H1 (cell line): ENCODE data around the gene TOP2B. TPM values are rescaled to one million over a fixed set of nuclear protein-coding genes. Genes with fewer than 3 reads are reported as not detected.

Source experiments
- CTCF ChIA-PET: fragments of 300-600 bp; sonication (Branson Sonifier 250); formaldehyde crosslinking; loops from one replicate; lab custom pipeline; 2021; ENCODE audit not compliant: partially characterized antibody; lab: Charles Lee
- POLR2A ChIA-PET: fragments of 300-600 bp; sonication (Branson Sonifier 250); formaldehyde crosslinking; loops from one replicate; lab custom pipeline; 2021; ENCODE audit warnings: inconsistent platforms; ENCODE audit not compliant: partially characterized antibody; lab: Charles Lee
- DNase-seq, 2 experiments: peaks; one replicate each; pipeline versions ENCODE4 v3.0.0 to v3.0.0-alpha.2; 2010 to 2022; ENCODE audit warnings: low spot score in 2 of 2, low read depth in 1 of 2, mixed read lengths in 1 of 2
- FAIRE-seq: peaks from 2 replicates; lab custom pipeline; 2011; peaks lifted over from hg19 to GRCh38; lab: Jason Lieb, UNC
- H2AFZ ChIP-seq: 2 replicates; pipeline ENCODE4 v1.8.1; 2012; ENCODE audit warnings: low read length, inconsistent platforms
- H2AK5ac ChIP-seq: 2 replicates; pipeline ENCODE4 v1.6.1; 2013; ENCODE audit warnings: low read depth, low read length
- H2BK120ac ChIP-seq: replicated peaks from 2 replicates; pipeline ENCODE3; 2013; ENCODE audit warnings: low read depth, low read length, inconsistent platforms
- H2BK12ac ChIP-seq: 2 replicates; pipeline ENCODE4 v1.6.1; 2013; ENCODE audit warnings: low read depth, low read length
- H2BK15ac ChIP-seq: 2 replicates; pipeline ENCODE4 v1.6.1; 2013; ENCODE audit warnings: low read length
- H2BK20ac ChIP-seq: 2 replicates; pipeline ENCODE4 v1.6.1; 2013; ENCODE audit warnings: low read length
- H2BK5ac ChIP-seq: 2 replicates; pipeline ENCODE4 v1.6.1; 2013; ENCODE audit warnings: low read depth, low read length
- H3K14ac ChIP-seq: 2 replicates; pipeline ENCODE4 v1.6.1; 2013; ENCODE audit warnings: inconsistent platforms; ENCODE audit not compliant: insufficient read length
- H3K18ac ChIP-seq: 2 replicates; pipeline ENCODE4 v1.6.1; 2013; ENCODE audit warnings: low read length; ENCODE audit errors: extremely low read depth
- H3K23ac ChIP-seq: 2 replicates; pipeline ENCODE4 v1.6.1; 2013; ENCODE audit warnings: inconsistent platforms; ENCODE audit not compliant: insufficient read length
- H3K23me2 ChIP-seq: 2 replicates; pipeline ENCODE4 v1.6.1; 2013; ENCODE audit warnings: low read depth, low read length
- H3K27ac ChIP-seq: 2 replicates; pipeline ENCODE4 v1.6.1; 2011; ENCODE audit warnings: low read depth, low read length, inconsistent platforms
- H3K27me3 ChIP-seq, 4 experiments: replicated peaks in 1 of 4; 1 replicate in 1 of 4; 2 replicates in 3 of 4; pipeline versions ENCODE4 v1.6.1 to v1.8.1; 2011 to 2013; ENCODE audit warnings: low read length in 3 of 4, mild to moderate bottlenecking in 3 of 4, inconsistent platforms in 2 of 4, mixed read lengths in 2 of 4, moderate library complexity in 1 of 4; ENCODE audit not compliant: control insufficient read depth in 3 of 4, insufficient read depth in 3 of 4; ENCODE audit errors: extremely low read depth in 1 of 4
- H3K36me3 ChIP-seq, 4 experiments: 2 replicates each; pipeline versions ENCODE4 v1.6.1 to v1.8.1; 2011 to 2013; ENCODE audit warnings: mild to moderate bottlenecking in 4 of 4, low read length in 3 of 4, moderate library complexity in 2 of 4, control low read depth in 1 of 4, inconsistent platforms in 1 of 4; ENCODE audit not compliant: insufficient read depth in 4 of 4, control insufficient read depth in 2 of 4
- H3K4ac ChIP-seq: replicated peaks from 2 replicates; pipeline ENCODE3; 2013; ENCODE audit warnings: low read length, low read depth, mixed read lengths, inconsistent platforms; ENCODE audit not compliant: insufficient read length
- H3K4me1 ChIP-seq, 4 experiments: replicated peaks in 1 of 4; 1 replicate in 1 of 4; 2 replicates in 3 of 4; pipeline versions ENCODE4 v1.6.1 to v1.8.1; 2011 to 2013; ENCODE audit warnings: low read length in 3 of 4, inconsistent platforms in 2 of 4, mixed read lengths in 1 of 4; ENCODE audit not compliant: insufficient read depth in 4 of 4, control insufficient read depth in 3 of 4
- H3K4me2 ChIP-seq, 2 experiments: 2 replicates each; pipeline versions ENCODE4 v1.6.1 to v1.8.1; 2011 to 2013; ENCODE audit warnings: low read depth in 2 of 2, low read length in 2 of 2, control low read depth in 1 of 2, inconsistent platforms in 1 of 2, mild to moderate bottlenecking in 1 of 2; ENCODE audit not compliant: insufficient read depth in 1 of 2
- H3K4me3 ChIP-seq, 4 experiments: fragments of 200-600, 300-600 bp in 1 of 4; sonication (generic), shearing (Covaris generic), sonication (Bioruptor Twin) in 1 of 4; 2 replicates each; pipeline versions ENCODE4 v1.5.1 to v1.8.1; 2011 to 2016; ENCODE audit warnings: low read length in 4 of 4, low read depth in 3 of 4, control low read depth in 2 of 4, inconsistent platforms in 2 of 4, mild to moderate bottlenecking in 2 of 4, mixed read lengths in 1 of 4, moderate library complexity in 1 of 4; ENCODE audit not compliant: insufficient read depth in 2 of 4; ENCODE audit errors: extremely low read depth in 1 of 4
- H3K56ac ChIP-seq: replicated peaks from 2 replicates; pipeline ENCODE3; 2013; ENCODE audit warnings: low read depth, mild to moderate bottlenecking, mixed read lengths, low read length, inconsistent platforms; ENCODE audit not compliant: insufficient read length
- H3K79me1 ChIP-seq: 2 replicates; pipeline ENCODE4 v1.6.1; 2013; ENCODE audit warnings: low read depth, low read length, control low read depth
- H3K79me2 ChIP-seq, 2 experiments: 2 replicates each; pipeline versions ENCODE4 v1.6.1 to v1.8.1; 2012 to 2013; ENCODE audit warnings: low read length in 2 of 2, mild to moderate bottlenecking in 2 of 2, inconsistent platforms in 1 of 2; ENCODE audit not compliant: insufficient read depth in 2 of 2, control insufficient read depth in 1 of 2
- H3K9ac ChIP-seq, 4 experiments: replicated peaks in 1 of 4; 1 replicate in 1 of 4; 2 replicates in 3 of 4; pipeline versions ENCODE4 v1.6.1 to v1.8.1; 2011 to 2013; ENCODE audit warnings: low read depth in 3 of 4, low read length in 3 of 4, control low read depth in 2 of 4, mild to moderate bottlenecking in 2 of 4, moderate library complexity in 2 of 4, inconsistent platforms in 1 of 4; ENCODE audit errors: extremely low read depth in 1 of 4
- H3K9me3 ChIP-seq, 2 experiments: 2 replicates each; pipeline versions ENCODE4 v1.6.1 to v1.8.1; 2012 to 2013; ENCODE audit warnings: mild to moderate bottlenecking in 2 of 2, moderate library complexity in 2 of 2, control low read depth in 1 of 2, inconsistent platforms in 1 of 2, low read depth in 1 of 2, low read length in 1 of 2, mixed read lengths in 1 of 2; ENCODE audit not compliant: insufficient read depth in 2 of 2
- H4K20me1 ChIP-seq, 2 experiments: replicated peaks in 1 of 2; 2 replicates each; pipeline versions ENCODE3 to v1.8.1; 2011 to 2013; ENCODE audit warnings: inconsistent platforms in 2 of 2, low read length in 2 of 2, mild to moderate bottlenecking in 1 of 2; ENCODE audit not compliant: insufficient read depth in 2 of 2, control insufficient read depth in 1 of 2
- H4K5ac ChIP-seq: 2 replicates; pipeline ENCODE4 v1.6.1; 2013; ENCODE audit warnings: low read length, low read depth, mixed read lengths, inconsistent platforms; ENCODE audit not compliant: insufficient read length
- H4K8ac ChIP-seq: 2 replicates; pipeline ENCODE4 v1.8.0; 2013; ENCODE audit warnings: mild to moderate bottlenecking, moderate library complexity, low read length, inconsistent platforms; ENCODE audit not compliant: insufficient read depth; ENCODE audit errors: extremely low read depth
- H4K91ac ChIP-seq: replicated peaks from 2 replicates; pipeline ENCODE3; 2013; ENCODE audit warnings: low read length, mixed read lengths, inconsistent platforms; ENCODE audit not compliant: insufficient read length
- ASH2L ChIP-seq: fragments of 200-600, 300-600 bp; sonication (generic); IDR thresholded peaks from one replicate; pipeline ENCODE4 v1.7.1; 2017; ENCODE audit warnings: low read length
- BRCA1 ChIP-seq: IDR thresholded peaks from 2 replicates; pipeline ENCODE4 v1.6.1; 2012; ENCODE audit warnings: low read depth, low read length, improper control_type of control experiment
- CBX5 ChIP-seq: fragments of 300-800, 300-1000 bp; sonication (generic); IDR thresholded peaks from 2 replicates; pipeline ENCODE4 v1.7.1; 2016; ENCODE audit warnings: antibody characterized with exemption, low read length, low read depth
- CHD2 ChIP-seq: IDR thresholded peaks from 2 replicates; pipeline ENCODE4 v1.6.1; 2012; ENCODE audit warnings: low read length, improper control_type of control experiment
- HDAC6 ChIP-seq: IDR thresholded peaks from one replicate; pipeline ENCODE4 v1.7.1; 2012; ENCODE audit warnings: low read depth, mild to moderate bottlenecking, inconsistent platforms, low read length, moderate library complexity
- JUND ChIP-seq: IDR thresholded peaks from 2 replicates; pipeline ENCODE4 v1.6.1; 2011; ENCODE audit warnings: mild to moderate bottlenecking, improper control_type of control experiment, low read length
- POU5F1 ChIP-seq: IDR thresholded peaks from 2 replicates; pipeline ENCODE4 v1.6.1; 2011; ENCODE audit warnings: low read depth, mild to moderate bottlenecking, low read length, moderate library complexity
- RXRA ChIP-seq: IDR thresholded peaks from 2 replicates; pipeline ENCODE4 v1.6.1; 2011; ENCODE audit warnings: low read depth, mild to moderate bottlenecking, low read length, moderate library complexity; ENCODE audit not compliant: insufficient read depth
- SIN3A ChIP-seq, 2 experiments: IDR thresholded peaks in 1 of 2; conservative IDR thresholded peaks in 1 of 2; 2 replicates each; pipeline ENCODE4 v1.6.1; 2011 to 2012; ENCODE audit warnings: low read length in 2 of 2, improper control_type of control experiment in 1 of 2, low read depth in 1 of 2, mild to moderate bottlenecking in 1 of 2
- SRF ChIP-seq: IDR thresholded peaks from 2 replicates; pipeline ENCODE4 v1.6.1; 2011; ENCODE audit warnings: mild to moderate bottlenecking, low read depth, low read length, moderate library complexity
- TEAD4 ChIP-seq: IDR thresholded peaks from 2 replicates; pipeline ENCODE4 v1.6.1; 2012; ENCODE audit warnings: low read depth, low read length, inconsistent platforms, mixed read lengths
- YY1 ChIP-seq: IDR thresholded peaks from 2 replicates; pipeline ENCODE4 v1.6.1; 2011; ENCODE audit warnings: low read depth, mild to moderate bottlenecking, low read length
- WGBS, 2 experiments: shearing (Covaris generic) in 1 of 2; methylation state at CpG; one replicate each; pipeline versions ENCODE4 v1.1.6 to v1.1.7; 2013 to 2015; ENCODE audit warnings: low lambda C conversion rate in 2 of 2, mixed read lengths in 2 of 2, inconsistent platforms in 1 of 2, low coverage in 1 of 2, missing lambda C conversion rate in 1 of 2; ENCODE audit not compliant: insufficient replicate concordance in 2 of 2, insufficient coverage in 1 of 2, insufficient read length in 1 of 2; ENCODE audit errors: extremely low coverage in 1 of 2, missing lambda C conversion rate in 1 of 2; 5-methylcytosine and 5-hydroxymethylcytosine counted together
- polyA plus RNA-seq, 7 experiments: library from polyadenylated mRNA; depleted of rRNA in 3 of 7; stranded (reverse) in 5 of 7; unstranded in 2 of 7; fragments of >200 nt in 5 of 7; fragments of 200-250 nt in 2 of 7; gene quantifications; 1 replicate in 5 of 7; 2 replicates in 1 of 7; 4 replicates in 1 of 7; pipeline versions ENCODE4 v1.2.1 to v1.2.3, GENCODE V29; 2011 to 2013; ENCODE audit warnings: missing spikeins in 2 of 7, mixed read lengths in 2 of 7
- total RNA-seq: library from RNA; stranded (reverse); fragmentation: NEBNext Ultra II Directional; extraction: Animal tissue kit (Norgen Biotek cat#: 25700); gene quantifications from 2 replicates; pipeline ENCODE4 v1.2.1, GENCODE V29; 2021

The TOP2B gene
- total and polyA plus RNA-seq, 2 of the 8 experiments (the other 6 are each of a cell fraction or from before 2014, with no cell fraction given) = 34.9 to 206 TPM

- Histone ChIP-seq H3K27ac (no peak overlapping the region), H3K23me2 (no peaks in the 10 kb centered on the region), H2BK12ac (no peak overlapping the region), H3K56ac (no peak overlapping the region), H4K5ac (no peak overlapping the region), H4K91ac (no peak overlapping the region), H3K4me1 (no peaks in the 10 kb centered on the region), H4K8ac (no peak overlapping the region), H3K9ac (no peak overlapping the region), H2AFZ (no peak overlapping the region), H2AK5ac (no peak overlapping the region), H2BK5ac (no peak overlapping the region), H3K27me3 (no peaks in the 10 kb centered on the region), H4K20me1 (no peaks in the 10 kb centered on the region)
- WGBS, 2 experiments = 92% methylated on average over 14 of the region's 14 CpGs; no CpG with 5 or more reads in 1 of the 2 experiments
- POLR2A ChIA-PET = interaction anchor here (1.0 kb wide), 1 partner anchor 9 kb away, joined by 3 read pairs; no protein-coding TSS in a partner anchor
- DNase-seq = no peak
- TF ChIP-seq CHD2 (no peak), TEAD4 (no peak), HDAC6 (no peak), BRCA1 (no peak), SIN3A (conservative IDR thresholded peaks at IDR 0.05 in 1 of 2, IDR thresholded peaks at IDR 0.05 in 1 of 2; ENCODE audit: low read depth in 1 of 2, low read length in 2 of 2) (no peak), JUND (no peak), YY1 (no peak), CBX5 (no peak), ASH2L (no peak), SRF (no peak), RXRA (no peak), POU5F1 (no peak)
- TF ChIP-seq, all 59 proteins: peak for 0
- Histone ChIP-seq H3K23ac (no peak overlapping the region), H2BK120ac (no peak overlapping the region), H3K18ac (no peak overlapping the region), H3K14ac (no peak overlapping the region), H2BK20ac (no peak overlapping the region), H3K36me3 (no peaks in the 10 kb centered on the region), H3K4ac (no peak overlapping the region), H3K4me2 (no peak overlapping the region), H3K79me1 (no peaks in the 10 kb centered on the region), H3K79me2 (no peaks in the 10 kb centered on the region), H3K4me3 (no peak overlapping the region), H3K9me3 (no peaks in the 10 kb centered on the region), H2BK15ac (no peak overlapping the region)
- FAIRE-seq = no peak
- CTCF ChIA-PET = interaction anchor here (0.5 to 11.9 kb wide), 13 partner anchors 9 to 735 kb away, joined by 3 to 138 read pairs (median 3); no protein-coding TSS in a partner anchor
Measured at GRCh38 chr3:25585361-25586166, 79.1 kb downstream of the TOP2B start.
